A673 (cell line): ENCODE results near the gene FRMD4B. TPM values are rescaled to one million over a fixed set of nuclear protein-coding genes. Genes with fewer than 3 reads are reported as not detected.

Experiments
- BruUV-seq: library from RNA; stranded (reverse); fragments of 400-500 nt; replicated peaks from 2 replicates; lab custom pipeline; 2021; lab: Mats Ljungman, UMichigan
- CTCF ChIA-PET: fragments of 300-600 bp; sonication (Branson Sonifier 250); formaldehyde crosslinking; loops from one replicate; lab custom pipeline; 2022; ENCODE audit warnings: antibody characterized with exemption; lab: Charles Lee
- POLR2A ChIA-PET: fragments of 300-600 bp; sonication (Branson Sonifier 250); formaldehyde crosslinking; loops from one replicate; lab custom pipeline; 2022; ENCODE audit warnings: antibody characterized with exemption; ENCODE audit not compliant: low non-redundant PET; lab: Charles Lee
- DNase-seq: peaks from one replicate; pipeline ENCODE4 v3.0.0-alpha.2; 2015; ENCODE audit warnings: low spot score
- H3K27ac ChIP-seq: fragments of 200-600 bp; sonication (generic); 2 replicates; pipeline ENCODE4 v1.5.1; 2016; ENCODE audit warnings: mixed run types, low read depth, mild to moderate bottlenecking, mixed read lengths, antibody characterized with exemption, low read length; ENCODE audit not compliant: poor library complexity, severe bottlenecking
- H3K27me3 ChIP-seq: fragments of 200-600 bp; sonication (generic); replicated peaks from 2 replicates; pipeline ENCODE4 v1.6.1; 2017; ENCODE audit warnings: mixed run types, low read depth, mild to moderate bottlenecking, mixed read lengths, antibody characterized with exemption, low read length; ENCODE audit not compliant: insufficient read depth, poor library complexity
- H3K36me3 ChIP-seq: fragments of 200-600 bp; sonication (generic); 2 replicates; pipeline ENCODE4 v1.6.1; 2016; ENCODE audit warnings: mixed run types, mild to moderate bottlenecking, mixed read lengths, antibody characterized with exemption, low read length; ENCODE audit not compliant: insufficient read depth, poor library complexity, severe bottlenecking
- H3K4me1 ChIP-seq: fragments of 200-600 bp; sonication (generic); 2 replicates; pipeline ENCODE4 v1.6.1; 2017; ENCODE audit warnings: mixed run types, mild to moderate bottlenecking, mixed read lengths, antibody characterized with exemption, low read length; ENCODE audit not compliant: insufficient read depth, poor library complexity, severe bottlenecking
- H3K4me3 ChIP-seq: fragments of 200-600 bp; sonication (generic); 2 replicates; pipeline ENCODE4 v1.5.1; 2016; ENCODE audit warnings: low read depth, mixed run types, mild to moderate bottlenecking, mixed read lengths, low read length; ENCODE audit not compliant: poor library complexity, severe bottlenecking
- H3K9me3 ChIP-seq: fragments of 200-600 bp; sonication (generic); 2 replicates; pipeline ENCODE4 v1.6.1; 2016; ENCODE audit warnings: mixed run types, low read depth, mild to moderate bottlenecking, mixed read lengths, antibody characterized with exemption, low read length; ENCODE audit not compliant: poor library complexity, severe bottlenecking
- EZH2 ChIP-seq: fragments of 200-600 bp; sonication (generic); IDR thresholded peaks from 2 replicates; pipeline ENCODE4 v1.6.1; 2017; ENCODE audit warnings: borderline replicate concordance, low read depth, mild to moderate bottlenecking, mixed read lengths, antibody characterized with exemption, low read length; ENCODE audit not compliant: poor library complexity, severe bottlenecking
- intact Hi-C: fragments of 100-400 bp; cut with micrococcal nuclease; formaldehyde crosslinking; loops from one replicate; pipeline ENCODE4 v1.10.0; 2022; ENCODE audit not compliant: unreplicated experiment
- total RNA-seq: library from RNA; stranded (reverse); gene quantifications from 2 replicates; pipeline ENCODE4 v1.2.3, GENCODE V29; 2021
- TF ChIP-seq, protein P1 (sequence below): fragments of 300-800, 200-600 bp; sonication (generic); conservative IDR thresholded peaks from 2 replicates; pipeline ENCODE4 v1.5.1; 2017; ENCODE audit warnings: low read depth, mild to moderate bottlenecking, antibody characterized with exemption, low read length, moderate library complexity, mixed read lengths

FRMD4B gene
- total RNA-seq, 1 experiment from 2014 or later = 0.21 TPM

DNA sequence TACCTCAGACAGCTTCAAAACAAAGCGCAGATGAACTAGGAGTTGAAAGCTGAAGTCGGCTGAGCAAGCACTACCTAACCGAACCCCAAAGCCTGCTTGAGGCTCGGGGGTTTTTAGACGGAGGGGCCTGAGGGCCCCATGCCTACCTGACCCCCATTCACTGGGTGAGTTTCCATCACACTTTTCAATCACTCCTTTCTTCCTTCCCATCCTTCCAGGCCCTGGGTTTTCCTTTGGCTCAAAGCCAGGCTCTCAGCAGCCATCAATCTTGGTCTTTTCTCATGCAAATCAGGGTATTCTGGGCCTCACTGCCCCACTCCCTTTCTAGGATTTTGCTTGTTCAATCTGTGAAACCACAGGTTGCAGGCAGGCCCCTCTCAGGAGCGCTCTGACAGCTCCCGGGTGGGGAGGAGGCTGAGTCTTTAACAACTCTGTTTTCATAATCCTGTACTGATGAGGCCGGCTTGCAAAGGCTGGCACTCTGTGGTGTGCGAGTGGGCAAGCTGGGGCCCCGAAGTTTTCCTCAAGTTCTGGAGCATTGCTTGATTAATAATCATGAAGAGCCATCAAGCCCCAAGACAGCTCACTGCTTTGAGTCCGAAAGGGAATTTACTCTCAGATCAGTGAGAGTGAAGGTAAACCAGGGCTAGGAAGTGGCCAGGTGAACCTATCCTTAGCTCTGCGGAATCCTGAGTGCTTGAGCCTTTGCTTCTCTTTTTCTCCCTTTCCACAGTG is 97.6 kb downstream of the FRMD4B start:
- ChIA-PET CTCF (no interaction called here), POLR2A (no interaction called here)
- Histone ChIP-seq H3K27me3 (no peaks in the 10 kb centered on the region), H3K27ac (no peak overlapping the region), H3K36me3 (no peaks in the 10 kb centered on the region), H3K4me3 (no peak overlapping the region), H3K4me1 (no peaks in the 10 kb centered on the region), H3K9me3 (no peaks in the 10 kb centered on the region)
- peak; percentile 66 for DNase-seq
- TF ChIP-seq EZH2 = no peak
- TF ChIP-seq, protein P1, sequence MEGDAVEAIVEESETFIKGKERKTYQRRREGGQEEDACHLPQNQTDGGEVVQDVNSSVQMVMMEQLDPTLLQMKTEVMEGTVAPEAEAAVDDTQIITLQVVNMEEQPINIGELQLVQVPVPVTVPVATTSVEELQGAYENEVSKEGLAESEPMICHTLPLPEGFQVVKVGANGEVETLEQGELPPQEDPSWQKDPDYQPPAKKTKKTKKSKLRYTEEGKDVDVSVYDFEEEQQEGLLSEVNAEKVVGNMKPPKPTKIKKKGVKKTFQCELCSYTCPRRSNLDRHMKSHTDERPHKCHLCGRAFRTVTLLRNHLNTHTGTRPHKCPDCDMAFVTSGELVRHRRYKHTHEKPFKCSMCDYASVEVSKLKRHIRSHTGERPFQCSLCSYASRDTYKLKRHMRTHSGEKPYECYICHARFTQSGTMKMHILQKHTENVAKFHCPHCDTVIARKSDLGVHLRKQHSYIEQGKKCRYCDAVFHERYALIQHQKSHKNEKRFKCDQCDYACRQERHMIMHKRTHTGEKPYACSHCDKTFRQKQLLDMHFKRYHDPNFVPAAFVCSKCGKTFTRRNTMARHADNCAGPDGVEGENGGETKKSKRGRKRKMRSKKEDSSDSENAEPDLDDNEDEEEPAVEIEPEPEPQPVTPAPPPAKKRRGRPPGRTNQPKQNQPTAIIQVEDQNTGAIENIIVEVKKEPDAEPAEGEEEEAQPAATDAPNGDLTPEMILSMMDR = no peak
- intact Hi-C loops = no loop called here
- no TSS peak for BruUV-seq

DNA sequence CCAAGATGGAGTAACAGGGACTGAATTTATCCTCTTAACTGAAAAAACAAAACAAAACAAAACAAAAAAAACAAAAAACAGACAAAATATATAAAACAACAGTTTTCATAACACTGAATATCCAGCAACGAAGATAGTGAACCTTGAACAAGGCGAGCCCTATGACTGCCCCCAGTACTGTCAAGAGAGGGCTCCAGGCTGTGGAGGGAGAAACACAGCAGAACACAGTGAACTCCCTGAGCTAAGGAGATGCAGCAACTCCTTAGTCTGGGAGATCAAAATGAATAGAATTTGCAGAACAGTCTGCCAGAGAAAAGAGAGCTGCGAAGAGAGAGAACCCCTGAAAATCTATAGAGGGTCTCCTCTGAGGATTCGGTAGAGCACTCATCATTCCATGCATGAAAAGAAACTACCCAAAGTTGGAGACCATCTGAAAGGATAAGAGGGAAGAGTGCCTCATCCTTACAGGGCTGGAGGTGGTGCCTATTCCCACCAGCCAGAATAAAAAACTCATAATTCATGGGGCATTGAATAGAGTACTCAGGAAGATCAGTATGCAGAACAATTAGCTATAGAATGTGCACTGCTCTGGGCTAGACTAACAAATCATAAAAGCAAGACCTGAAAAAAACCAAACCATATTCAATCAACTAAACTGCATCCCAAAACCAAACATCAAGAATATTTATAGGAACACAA is 101.8 kb downstream of the FRMD4B start:
- no peaks in the 10 kb centered on the region for H3K36me3 ChIP-seq
- intact Hi-C loops = no loop called here
- H3K4me3 ChIP-seq = no peak overlapping the region
- DNase-seq = no peak
- ChIA-PET POLR2A (no interaction called here), CTCF (no interaction called here)
- no peak for TF ChIP-seq EZH2
- TF ChIP-seq, protein P1 = no peak
- no peaks in the 10 kb centered on the region for H3K4me1 ChIP-seq
- no peaks in the 10 kb centered on the region for H3K27me3 ChIP-seq
- BruUV-seq = no TSS peak
- no peak overlapping the region for H3K27ac ChIP-seq
- no peaks in the 10 kb centered on the region for H3K9me3 ChIP-seq

DNA sequence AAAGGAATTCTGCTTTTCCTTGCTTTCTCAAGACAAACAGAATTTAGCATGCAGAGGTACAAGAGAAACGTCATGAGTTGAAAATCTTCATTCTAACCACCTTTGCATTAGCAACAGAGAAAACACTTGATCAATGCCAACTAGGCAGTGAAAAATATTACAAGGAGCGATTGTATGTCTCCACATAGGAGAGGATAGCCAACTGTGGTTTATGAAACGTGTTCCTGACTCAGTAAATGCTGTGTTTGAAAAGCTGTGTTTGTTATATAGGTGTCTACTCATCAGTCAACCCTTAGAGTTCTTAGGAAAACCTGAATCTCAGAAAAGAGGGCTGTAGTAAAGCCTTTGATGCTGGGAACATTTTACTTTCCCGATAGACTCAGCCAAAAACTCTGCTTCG is 102.4 kb downstream of the FRMD4B start:
- H3K9me3 ChIP-seq = no peaks in the 10 kb centered on the region
- no peaks in the 10 kb centered on the region for H3K27me3 ChIP-seq
- no peak overlapping the region for H3K4me3 ChIP-seq
- ChIA-PET CTCF (no interaction called here), POLR2A (no interaction called here)
- intact Hi-C loops = no loop called here
- no peak overlapping the region for H3K27ac ChIP-seq
- H3K36me3 ChIP-seq = no peaks in the 10 kb centered on the region
- no peak for DNase-seq
- no TSS peak for BruUV-seq
- TF ChIP-seq, protein P1 = no peak
- TF ChIP-seq EZH2 = no peak
- H3K4me1 ChIP-seq = no peaks in the 10 kb centered on the region
